Neuronal stem cell (in vitro differentiated cells): ENCODE data around the gene HCRTR2.

Experiments
- DNase-seq: peaks from one replicate; pipeline ENCODE4 v3.0.0-alpha.2; 2013; ENCODE audit warnings: low spot score
- H2AFZ ChIP-seq: one replicate; pipeline ENCODE4 v1.6.1; 2013; ENCODE audit warnings: mild to moderate bottlenecking, low read length, inconsistent platforms
- H2AK5ac ChIP-seq: 2 replicates; pipeline ENCODE4 v1.6.1; 2013; ENCODE audit warnings: low read depth, mild to moderate bottlenecking, inconsistent platforms, low read length, moderate library complexity, mixed read lengths
- H2BK120ac ChIP-seq: 2 replicates; pipeline ENCODE4 v1.6.1; 2013; ENCODE audit warnings: low read depth, mild to moderate bottlenecking, inconsistent platforms, low read length, moderate library complexity, mixed read lengths
- H2BK12ac ChIP-seq: one replicate; pipeline ENCODE4 v1.6.1; 2013; ENCODE audit warnings: low read length, inconsistent platforms
- H2BK15ac ChIP-seq: 2 replicates; pipeline ENCODE4 v1.6.1; 2013; ENCODE audit warnings: mild to moderate bottlenecking, low read length, inconsistent platforms, mixed read lengths
- H2BK5ac ChIP-seq: one replicate; pipeline ENCODE4 v1.6.1; 2013; ENCODE audit warnings: inconsistent platforms, mild to moderate bottlenecking, low read length, moderate library complexity
- H3K14ac ChIP-seq: one replicate; pipeline ENCODE4 v1.6.1; 2013; ENCODE audit warnings: low read length, inconsistent platforms
- H3K18ac ChIP-seq: 2 replicates; pipeline ENCODE4 v1.6.1; 2013; ENCODE audit warnings: low read length, inconsistent platforms
- H3K23ac ChIP-seq: 2 replicates; pipeline ENCODE4 v1.6.1; 2013; ENCODE audit warnings: low read depth, mild to moderate bottlenecking, mixed read lengths, low read length, inconsistent platforms; ENCODE audit not compliant: poor library complexity
- H3K27ac ChIP-seq: replicated peaks from 3 replicates; pipeline ENCODE4 v1.5.1; 2013; ENCODE audit warnings: low read length, inconsistent platforms
- H3K27me3 ChIP-seq, 3 experiments: 2 replicates each; pipeline ENCODE4 v1.6.1; 2013; ENCODE audit warnings: low read length in 3 of 3, mild to moderate bottlenecking in 2 of 3, inconsistent platforms in 1 of 3, low read depth in 1 of 3, mixed read lengths in 1 of 3, moderate library complexity in 1 of 3; ENCODE audit not compliant: control insufficient read depth in 3 of 3, insufficient read depth in 3 of 3
- H3K36me3 ChIP-seq, 2 donors: replicated peaks in 1 of 2; 2 replicates each; pipeline ENCODE4 v1.6.1; 2013; ENCODE audit warnings: low read length in 2 of 2; ENCODE audit not compliant: control insufficient read depth in 2 of 2, insufficient read depth in 2 of 2
- H3K4ac ChIP-seq: 2 replicates; pipeline ENCODE4 v1.6.1; 2013; ENCODE audit warnings: inconsistent platforms, mild to moderate bottlenecking, low read length, moderate library complexity
- H3K4me1 ChIP-seq, 2 donors: 1 replicate in 1 of 2; 2 replicates in 1 of 2; pipeline ENCODE4 v1.6.1; 2013; ENCODE audit warnings: low read length in 2 of 2, low read depth in 1 of 2; ENCODE audit not compliant: control insufficient read depth in 2 of 2, insufficient read depth in 1 of 2
- H3K4me2 ChIP-seq: one replicate; pipeline ENCODE4 v1.6.1; 2013; ENCODE audit warnings: mild to moderate bottlenecking, low read length, inconsistent platforms; ENCODE audit not compliant: insufficient read depth, poor library complexity, severe bottlenecking
- H3K4me3 ChIP-seq, 2 donors: 2 replicates each; pipeline ENCODE4 v1.5.1; 2013; ENCODE audit warnings: low read length in 2 of 2, mild to moderate bottlenecking in 2 of 2, inconsistent platforms in 1 of 2, moderate library complexity in 1 of 2
- H3K79me1 ChIP-seq: one replicate; pipeline ENCODE4 v1.6.1; 2013; ENCODE audit warnings: low read depth, mild to moderate bottlenecking, inconsistent platforms, low read length, moderate library complexity
- H3K9ac ChIP-seq: one replicate; pipeline ENCODE4 v1.6.1; 2013; ENCODE audit warnings: mild to moderate bottlenecking, low read depth, low read length, inconsistent platforms; ENCODE audit not compliant: poor library complexity
- H3K9me3 ChIP-seq, 2 donors: replicated peaks in 1 of 2; 2 replicates each; pipeline versions ENCODE3 to v1.6.1; 2013; ENCODE audit warnings: low read length in 2 of 2, mild to moderate bottlenecking in 2 of 2, inconsistent platforms in 1 of 2, low read depth in 1 of 2, mixed read lengths in 1 of 2, moderate library complexity in 1 of 2; ENCODE audit not compliant: control insufficient read depth in 2 of 2, insufficient read depth in 1 of 2
- H4K8ac ChIP-seq: one replicate; pipeline ENCODE4 v1.6.1; 2013; ENCODE audit warnings: low read depth, mild to moderate bottlenecking, inconsistent platforms, low read length, moderate library complexity
- H4K91ac ChIP-seq: one replicate; pipeline ENCODE4 v1.6.1; 2013; ENCODE audit warnings: low read length, low read depth, mild to moderate bottlenecking, inconsistent platforms; ENCODE audit not compliant: poor library complexity
- WGBS, 2 donors: extraction: QIAGEN DNeasy Blood & Tissue Kit; methylation state at CpG; one replicate each; pipeline ENCODE4 v1.1.7; 2013; ENCODE audit warnings: missing lambda C conversion rate in 2 of 2, mixed read lengths in 1 of 2; ENCODE audit not compliant: insufficient read length in 2 of 2, insufficient replicate concordance in 1 of 2; ENCODE audit errors: extremely low coverage in 2 of 2; 5-methylcytosine and 5-hydroxymethylcytosine counted together

The HCRTR2 gene

DNA sequence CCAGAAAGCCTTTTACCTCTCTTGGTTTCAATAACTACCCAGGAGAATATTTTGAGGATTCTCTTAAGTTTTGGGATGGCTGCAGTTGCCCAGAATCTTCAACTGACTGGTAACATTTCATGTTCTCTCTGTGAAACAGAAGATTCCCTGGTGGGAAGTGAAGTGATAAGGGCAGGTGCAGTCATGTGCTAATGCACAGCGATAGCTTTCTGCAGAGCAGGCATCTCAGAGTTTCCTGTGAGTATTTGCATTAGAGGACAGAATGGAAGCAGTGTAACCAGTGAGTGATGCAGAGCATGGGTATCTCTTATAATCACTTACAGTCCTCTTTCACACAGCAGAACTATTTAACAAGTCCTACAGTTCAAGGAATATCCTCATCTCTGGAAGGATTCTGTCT lies 76.1 kb downstream of the HCRTR2 start:
- DNase-seq, result no peak
- H3K27ac ChIP-seq, result no peak overlapping the region
- H3K4me3 ChIP-seq, result no peak overlapping the region
- H4K8ac ChIP-seq, result no peak overlapping the region
- H3K36me3 ChIP-seq, result no peaks in the 10 kb centered on the region
- no peak overlapping the region for H2BK12ac ChIP-seq
- no peaks in the 10 kb centered on the region for H3K27me3 ChIP-seq
- no peak overlapping the region for H2BK15ac ChIP-seq
- no peak overlapping the region for H3K14ac ChIP-seq
- no peak overlapping the region for H2AFZ ChIP-seq
- H3K18ac ChIP-seq, result no peak overlapping the region
- H3K4ac ChIP-seq, result no peak overlapping the region
- H2BK120ac ChIP-seq, result no peak overlapping the region
- H3K9me3 ChIP-seq, result no peaks in the 10 kb centered on the region
- no peak overlapping the region for H3K23ac ChIP-seq
- no peak overlapping the region for H3K9ac ChIP-seq
- H3K4me1 ChIP-seq, result no peaks in the 10 kb centered on the region
- no peak overlapping the region for H2BK5ac ChIP-seq
- H3K79me1 ChIP-seq, result no peaks in the 10 kb centered on the region
- no peak overlapping the region for H2AK5ac ChIP-seq
- H4K91ac ChIP-seq, result no peak overlapping the region
- H3K4me2 ChIP-seq, result no peak overlapping the region
- no CpG with 5 or more reads among the region's 1 CpG for WGBS, 2 donors

GRCh38 chr6:55255113-55255512 lies 80.8 kb downstream of the HCRTR2 start:
- Histone ChIP-seq H2BK12ac (no peak overlapping the region), H3K18ac (no peak overlapping the region), H2BK120ac (no peak overlapping the region), H2BK15ac (no peak overlapping the region), H2BK5ac (no peak overlapping the region), H3K27ac (no peak overlapping the region), H3K27me3 (no peaks in the 10 kb centered on the region), H3K23ac (no peak overlapping the region), H4K8ac (no peak overlapping the region), H3K9me3 (no peaks in the 10 kb centered on the region), H3K36me3 (no peaks in the 10 kb centered on the region), H2AFZ (no peak overlapping the region), H3K4me2 (no peak overlapping the region), H3K79me1 (no peaks in the 10 kb centered on the region), H2AK5ac (no peak overlapping the region), H4K91ac (no peak overlapping the region), H3K14ac (no peak overlapping the region), H3K4ac (no peak overlapping the region), H3K9ac (no peak overlapping the region), H3K4me1 (no peaks in the 10 kb centered on the region), H3K4me3 (peak overlapping the region in 1 of 2 donors; percentile 5)
- DNase-seq, result no peak
- no CpG with 5 or more reads among the region's 10 CpGs for WGBS, 2 donors

GRCh38 chr6:55260181-55260580 lies 85.9 kb downstream of the HCRTR2 start:
- Histone ChIP-seq H4K8ac (no peak overlapping the region), H3K36me3 (no peaks in the 10 kb centered on the region), H3K4ac (no peak overlapping the region), H3K23ac (no peak overlapping the region), H3K4me3 (no peak overlapping the region), H3K9me3 (no peaks in the 10 kb centered on the region), H2BK15ac (no peak overlapping the region), H3K4me1 (no peaks in the 10 kb centered on the region), H3K27me3 (no peaks in the 10 kb centered on the region), H4K91ac (no peak overlapping the region), H3K14ac (no peak overlapping the region), H3K9ac (no peak overlapping the region), H3K79me1 (no peaks in the 10 kb centered on the region), H2AFZ (no peak overlapping the region), H3K4me2 (no peak overlapping the region), H3K18ac (no peak overlapping the region), H2BK120ac (no peak overlapping the region), H2BK12ac (no peak overlapping the region), H2BK5ac (no peak overlapping the region), H3K27ac (no peak overlapping the region), H2AK5ac (no peak overlapping the region)
- no peak for DNase-seq
- WGBS, 2 donors, result no CpG with 5 or more reads among the region's 2 CpGs

DNA sequence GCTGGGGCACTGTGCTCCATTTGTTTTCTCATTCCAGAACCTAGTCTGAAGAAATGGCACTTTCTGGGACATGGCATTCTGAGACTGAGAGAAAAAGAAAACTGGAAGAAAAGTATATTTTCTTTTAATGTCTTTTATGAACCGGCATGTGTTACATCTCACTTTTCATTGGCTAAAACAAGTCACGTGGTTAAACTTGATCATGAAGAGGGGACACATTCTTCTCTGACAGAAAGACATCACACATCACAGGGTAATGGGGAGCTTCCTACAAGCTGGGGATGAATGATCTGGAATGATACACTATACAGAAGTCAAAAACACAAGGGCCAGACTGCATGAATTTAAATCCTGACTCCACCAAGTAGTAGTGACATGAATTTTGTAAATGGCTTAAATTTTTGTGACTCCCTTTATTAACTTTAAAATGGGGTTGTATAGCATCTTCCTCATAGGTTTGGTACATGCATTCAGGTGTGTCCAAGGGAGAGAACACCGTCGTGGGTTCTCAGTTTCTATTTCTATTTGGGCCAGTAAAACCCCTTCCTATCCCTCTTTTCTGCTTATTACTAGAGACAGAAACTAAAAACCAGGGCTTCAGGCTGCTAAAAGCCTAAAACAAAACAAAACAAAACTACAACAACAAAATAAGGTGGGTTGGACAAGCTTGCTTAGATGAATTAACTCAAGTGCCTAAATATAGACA lies 91.2 kb downstream of the HCRTR2 start:
- WGBS, 2 donors, result no CpG with 5 or more reads among the region's 4 CpGs
- no peak overlapping the region for H3K4ac ChIP-seq
- H3K9me3 ChIP-seq, result no peaks in the 10 kb centered on the region
- no peak overlapping the region for H4K8ac ChIP-seq
- no peaks in the 10 kb centered on the region for H3K4me1 ChIP-seq
- no peaks in the 10 kb centered on the region for H3K36me3 ChIP-seq
- no peak overlapping the region for H3K27ac ChIP-seq
- H3K4me3 ChIP-seq, result no peak overlapping the region
- no peak for DNase-seq
- no peak overlapping the region for H3K14ac ChIP-seq
- H3K4me2 ChIP-seq, result no peak overlapping the region
- no peak overlapping the region for H3K18ac ChIP-seq
- H3K79me1 ChIP-seq, result no peaks in the 10 kb centered on the region
- no peak overlapping the region for H2BK12ac ChIP-seq
- H2AK5ac ChIP-seq, result no peak overlapping the region
- H2BK15ac ChIP-seq, result no peak overlapping the region
- H3K23ac ChIP-seq, result no peak overlapping the region
- H2BK120ac ChIP-seq, result no peak overlapping the region
- H3K27me3 ChIP-seq, result no peaks in the 10 kb centered on the region
- H4K91ac ChIP-seq, result no peak overlapping the region
- H2AFZ ChIP-seq, result no peak overlapping the region
- H2BK5ac ChIP-seq, result no peak overlapping the region
- no peak overlapping the region for H3K9ac ChIP-seq
